Measurements from ENCODE around the gene MVD. TPM values are rescaled to one million over a fixed set of nuclear protein-coding genes. Genes with fewer than 3 reads are reported as not detected.

The MVD gene
- total and polyA plus RNA-seq, 2 of the 13 experiments (the other 11 are each of a cell fraction or from before 2014, with no cell fraction given): 28.1 to 187 TPM

- TF ChIP-seq ZBTB14 (CRISPR knock-in tag; IDR thresholded peaks at IDR 0.05): no peak
- TF ChIP-seq KMT2A (CRISPR knock-in tag; IDR thresholded peaks at IDR 0.05): no peak
- no peak for TF ChIP-seq TSC22D2 (CRISPR knock-in tag; IDR thresholded peaks at IDR 0.05; ENCODE audit: borderline replicate concordance)
- no peak for TF ChIP-seq ZNF512 (CRISPR knock-in tag; IDR thresholded peaks at IDR 0.05)
- TF ChIP-seq ZNF329 (CRISPR knock-in tag; IDR thresholded peaks at IDR 0.05; ENCODE audit: low read depth): peak; percentile 91; the same call in 1 of the 2 replicates
- TF ChIP-seq EZH2 (conservative IDR thresholded peaks at IDR 0.05; ENCODE audit: low read depth, low read length): no peak
- no peak for TF ChIP-seq ZNF776 (CRISPR knock-in tag; IDR thresholded peaks at IDR 0.05)
- TF ChIP-seq ZNF609 (CRISPR knock-in tag; IDR thresholded peaks at IDR 0.05; ENCODE audit: borderline replicate concordance): no peak
- no peak for TF ChIP-seq SMC3 (IDR thresholded peaks at IDR 0.05; ENCODE audit: low read length)
- 0 out of 2 replicates have a peak, but pooled peaks have one; percentile 83 for TF ChIP-seq CHCHD3 (CRISPR knock-in tag; IDR thresholded peaks at IDR 0.05)
- TF ChIP-seq ZNF235 (CRISPR knock-in tag; IDR thresholded peaks at IDR 0.05; ENCODE audit: borderline replicate concordance): peak; percentile 9; the same call in 1 of the 2 replicates
- TF ChIP-seq ZNF556 (CRISPR knock-in tag; IDR thresholded peaks at IDR 0.05; ENCODE audit: borderline replicate concordance): no peak
- 0 out of 2 replicates have a peak, but pooled peaks have one; percentile 36 for TF ChIP-seq PCBP1 (IDR thresholded peaks at IDR 0.05; ENCODE audit: borderline replicate concordance, low read depth, low read length)
- TF ChIP-seq SRSF9 (IDR thresholded peaks at IDR 0.05; ENCODE audit: borderline replicate concordance, insufficient read depth, low read depth, low read length, poor library complexity, severe bottlenecking): no peak
- TF ChIP-seq ZNF224 (CRISPR knock-in tag; IDR thresholded peaks at IDR 0.05): peak; percentile 94
- no peak for TF ChIP-seq ZNF207 (IDR thresholded peaks at IDR 0.05; ENCODE audit: borderline replicate concordance)
- TF ChIP-seq YEATS2 (CRISPR knock-in tag; IDR thresholded peaks at IDR 0.05; ENCODE audit: borderline replicate concordance): no peak
- peak; percentile 49; the same call in 1 of the 2 replicates for TF ChIP-seq HOXA9 (CRISPR knock-in tag; IDR thresholded peaks at IDR 0.05; ENCODE audit: borderline replicate concordance)
- TF ChIP-seq STAG1 (CRISPR knock-in tag; IDR thresholded peaks at IDR 0.05): no peak
- TF ChIP-seq GMEB2 (CRISPR knock-in tag; IDR thresholded peaks at IDR 0.05; ENCODE audit: low read depth): no peak
- 0 out of 2 replicates have a peak, but pooled peaks have one; percentile 15 for TF ChIP-seq PHF8 (CRISPR knock-in tag; IDR thresholded peaks at IDR 0.05)
These were observed 559 bp downstream of the MVD start (continued) for GRCh38 chr16:88662222-88662842.

Data from HepG2 (cell line).